GM12873 (cell line): ENCODE results near the gene ORAI3.

Experiments
- TF ChIP-seq, protein P1 (sequence below): IDR thresholded peaks from 2 replicates; pipeline ENCODE4 v1.5.1; 2012; ENCODE audit warnings: low read depth, mild to moderate bottlenecking, moderate library complexity, low read length, control low read depth; ENCODE audit not compliant: insufficient read depth; ENCODE audit errors: missing control alignments

The ORAI3 gene

DNA sequence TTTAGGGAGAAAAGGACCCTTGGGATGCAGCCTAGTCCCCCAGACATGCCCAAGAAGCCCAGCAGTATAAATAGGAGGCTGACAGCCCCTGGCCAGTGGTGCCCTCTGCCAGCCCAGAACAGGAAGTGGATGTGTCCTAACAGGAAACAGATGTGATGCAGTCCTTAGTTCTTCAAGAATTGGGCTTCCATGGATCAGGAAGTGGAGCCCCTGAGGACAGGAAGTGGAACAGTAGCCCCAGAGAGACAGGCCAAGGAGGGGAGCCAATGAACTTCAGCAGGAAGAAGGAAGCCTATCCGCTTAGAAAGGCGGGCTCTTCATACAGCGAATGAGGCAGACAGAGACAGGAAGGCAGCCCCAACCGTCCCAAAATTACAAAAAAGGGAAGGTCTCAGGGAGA is 45.3 kb upstream of the ORAI3 start:
- TF ChIP-seq, protein P1, sequence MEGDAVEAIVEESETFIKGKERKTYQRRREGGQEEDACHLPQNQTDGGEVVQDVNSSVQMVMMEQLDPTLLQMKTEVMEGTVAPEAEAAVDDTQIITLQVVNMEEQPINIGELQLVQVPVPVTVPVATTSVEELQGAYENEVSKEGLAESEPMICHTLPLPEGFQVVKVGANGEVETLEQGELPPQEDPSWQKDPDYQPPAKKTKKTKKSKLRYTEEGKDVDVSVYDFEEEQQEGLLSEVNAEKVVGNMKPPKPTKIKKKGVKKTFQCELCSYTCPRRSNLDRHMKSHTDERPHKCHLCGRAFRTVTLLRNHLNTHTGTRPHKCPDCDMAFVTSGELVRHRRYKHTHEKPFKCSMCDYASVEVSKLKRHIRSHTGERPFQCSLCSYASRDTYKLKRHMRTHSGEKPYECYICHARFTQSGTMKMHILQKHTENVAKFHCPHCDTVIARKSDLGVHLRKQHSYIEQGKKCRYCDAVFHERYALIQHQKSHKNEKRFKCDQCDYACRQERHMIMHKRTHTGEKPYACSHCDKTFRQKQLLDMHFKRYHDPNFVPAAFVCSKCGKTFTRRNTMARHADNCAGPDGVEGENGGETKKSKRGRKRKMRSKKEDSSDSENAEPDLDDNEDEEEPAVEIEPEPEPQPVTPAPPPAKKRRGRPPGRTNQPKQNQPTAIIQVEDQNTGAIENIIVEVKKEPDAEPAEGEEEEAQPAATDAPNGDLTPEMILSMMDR: no peak

DNA sequence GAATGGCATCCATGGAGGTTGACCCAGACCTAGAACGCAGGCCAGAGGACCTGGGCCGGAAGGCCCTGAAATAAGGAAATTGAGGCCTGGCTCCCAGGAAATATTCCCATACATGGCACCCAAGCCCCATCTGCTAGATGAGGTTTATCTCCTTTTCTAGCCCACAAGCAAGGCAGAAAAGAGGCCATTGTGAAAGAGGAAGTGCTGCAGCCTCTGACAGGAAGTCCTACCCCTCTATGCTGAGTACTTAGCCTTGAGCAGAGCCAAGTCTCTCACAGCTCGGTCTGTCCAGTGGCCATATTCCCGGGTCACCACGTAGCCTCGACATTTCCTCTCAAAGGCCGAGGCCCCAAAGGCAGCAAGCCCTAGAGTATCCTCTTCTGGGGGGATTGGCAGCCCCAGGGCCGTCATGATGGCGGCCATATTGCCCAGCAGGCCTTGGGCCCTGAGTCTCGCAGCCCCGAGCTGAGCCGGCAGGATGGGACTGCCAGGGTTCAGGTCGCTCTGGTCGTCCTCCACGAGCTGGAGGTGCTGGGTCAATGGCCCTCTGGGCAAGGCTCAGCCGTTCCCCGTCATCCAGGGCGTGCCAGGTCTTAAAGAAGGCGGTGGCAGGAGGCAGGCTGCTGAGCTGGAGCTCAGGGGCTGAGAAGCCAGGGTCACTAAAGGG is 44.6 kb upstream of the ORAI3 start:
- TF ChIP-seq, protein P1: no peak

DNA sequence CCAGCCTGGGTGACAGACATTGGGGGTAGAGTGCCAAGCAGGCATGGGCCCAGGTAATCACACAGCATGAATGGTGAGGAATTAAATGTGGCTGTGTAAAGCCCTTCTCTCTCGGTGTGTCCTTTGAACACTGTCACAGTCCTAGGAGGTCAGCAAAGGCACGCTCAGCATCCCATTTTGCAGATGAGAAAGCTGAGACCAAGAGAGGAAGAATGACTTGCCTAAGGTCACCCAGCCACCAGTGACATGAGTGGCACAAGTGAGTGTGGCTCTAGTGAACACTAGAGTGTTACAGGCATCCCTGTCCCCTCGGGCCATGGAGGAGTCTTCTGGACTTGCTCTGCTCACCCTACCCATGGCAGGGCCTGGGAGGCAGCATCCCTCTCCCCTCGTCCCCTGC is 41.8 kb upstream of the ORAI3 start:
- TF ChIP-seq, protein P1: no peak

DNA sequence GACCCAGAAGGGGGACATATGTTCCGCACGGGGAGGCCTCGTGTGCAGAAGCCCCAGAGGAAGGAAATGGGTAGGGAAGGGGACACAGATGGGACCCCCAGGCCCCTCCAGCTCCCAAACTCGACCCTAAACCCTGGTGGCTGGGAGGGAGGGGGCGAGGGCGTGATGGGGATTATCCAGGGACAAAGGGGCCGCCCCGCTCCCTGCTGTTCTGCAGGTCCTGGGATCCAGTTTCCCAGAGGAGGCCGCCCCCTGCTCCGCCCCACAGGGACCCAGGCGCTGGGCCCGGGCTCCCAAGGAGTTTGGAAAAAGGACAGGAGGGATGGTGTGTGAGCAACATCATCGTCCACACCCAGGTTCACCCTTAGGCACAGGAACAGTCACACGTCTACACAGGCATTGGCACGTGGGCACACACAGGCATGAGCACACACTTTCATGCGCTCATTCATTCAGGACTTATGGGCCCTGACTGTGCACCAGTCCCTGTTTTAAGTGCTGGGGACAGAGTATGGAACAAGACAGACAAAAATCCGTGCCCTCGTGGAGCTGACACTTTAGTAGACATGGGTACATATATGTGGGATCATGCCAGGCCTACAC is 38.3 kb upstream of the ORAI3 start:
- TF ChIP-seq, protein P1: no peak

DNA sequence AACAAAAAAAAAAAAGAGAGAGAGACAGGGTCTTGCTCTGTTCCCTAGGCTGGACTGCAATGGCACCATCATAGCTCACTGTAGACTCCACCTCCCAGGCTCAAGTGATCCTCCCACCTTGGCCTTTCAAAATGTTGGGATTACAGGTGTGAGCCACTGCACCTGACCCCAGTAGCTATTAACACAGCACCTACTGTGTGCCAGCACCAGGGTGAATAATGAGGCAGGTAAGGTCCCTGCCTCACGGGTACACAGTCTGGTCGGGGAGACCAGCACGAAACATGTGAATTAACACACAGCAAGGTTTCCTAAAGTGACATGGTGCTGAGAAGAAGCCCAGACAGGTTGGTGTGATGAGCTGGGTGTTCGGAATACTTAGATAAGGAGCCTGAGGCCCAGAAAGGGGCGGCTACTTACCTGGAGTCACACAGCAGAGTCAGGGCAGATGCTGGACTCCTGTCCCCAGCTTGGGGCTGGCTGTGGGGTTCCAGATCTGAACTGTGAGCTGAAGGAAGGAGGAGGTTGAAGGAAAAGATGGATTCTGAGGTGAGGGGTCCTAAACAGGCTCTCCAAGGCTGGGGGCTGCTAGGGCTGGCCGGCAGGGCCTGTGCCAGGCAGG is 36.0 kb upstream of the ORAI3 start:
- TF ChIP-seq, protein P1: no peak

DNA sequence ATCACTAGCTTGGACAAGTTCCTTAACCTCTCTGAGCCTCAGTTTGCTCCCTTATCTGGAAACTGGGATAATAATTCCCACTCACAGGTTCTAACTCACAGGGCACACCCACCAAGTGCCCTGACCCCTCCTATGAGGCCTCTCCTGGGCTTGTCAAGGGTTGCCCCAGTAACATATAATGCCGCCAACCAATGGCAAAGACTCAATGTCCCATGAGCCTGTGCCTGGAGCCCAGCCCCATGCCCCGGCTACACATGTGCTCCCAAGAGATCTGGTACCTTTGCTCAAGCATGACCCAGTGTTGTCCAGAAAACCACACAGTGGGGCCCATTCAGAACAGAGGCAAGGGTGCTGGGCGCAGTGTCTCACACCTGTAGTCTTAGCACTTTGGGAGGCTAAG is 34.0 kb upstream of the ORAI3 start:
- TF ChIP-seq, protein P1: no peak

DNA sequence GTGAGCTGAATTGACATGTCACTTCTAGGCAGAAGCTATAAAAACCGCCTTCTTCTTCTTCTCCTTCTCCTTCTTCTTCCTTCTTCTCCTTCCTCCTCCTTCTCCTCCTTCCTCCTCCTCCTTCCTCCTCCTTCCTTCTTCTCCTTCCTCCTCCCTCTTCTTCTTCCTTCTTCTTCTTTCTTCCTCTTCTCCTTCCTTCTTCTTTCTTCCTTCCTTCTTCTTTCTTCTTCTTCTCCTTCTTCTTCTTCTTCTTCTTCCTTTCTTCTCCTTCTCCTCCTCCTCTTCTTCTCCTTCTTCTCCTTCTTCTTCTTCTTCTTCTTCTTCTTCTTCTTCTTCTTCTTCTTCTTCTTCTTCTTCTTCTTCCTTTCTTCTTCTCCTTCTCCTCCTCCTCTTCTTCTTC is 30.3 kb upstream of the ORAI3 start:
- TF ChIP-seq, protein P1: no peak
